ENCODE data around the gene URB1.

The URB1 gene

GRCh38 chr21:32338209-32338921 is 54.4 kb downstream of the URB1 start:
- DNase-seq, result no peak

- DNase-seq, result no peak
Measured at GRCh38 chr21:32337206-32337605, 55.6 kb downstream of the URB1 start.

GRCh38 chr21:32336711-32337110 is 56.1 kb downstream of the URB1 start:
- peak; percentile 21 for DNase-seq

- no peak for DNase-seq
Measured at GRCh38 chr21:32335601-32336575, 56.9 kb downstream of the URB1 start.

- DNase-seq, result no peak
Measured at GRCh38 chr21:32334980-32335531, 57.8 kb downstream of the URB1 start.

- DNase-seq, result no peak
Measured at GRCh38 chr21:32333953-32334673, 58.7 kb downstream of the URB1 start.

GRCh38 chr21:32332463-32332951 is 60.3 kb downstream of the URB1 start:
- DNase-seq, result no peak

GRCh38 chr21:32331444-32332305 is 61.1 kb downstream of the URB1 start:
- DNase-seq, result no peak

GRCh38 chr21:32330784-32331311 is 62.0 kb downstream of the URB1 start:
- DNase-seq, result no peak

GRCh38 chr21:32329776-32330175 is 63.0 kb downstream of the URB1 start:
- no peak for DNase-seq

- no peak for DNase-seq
Measured at GRCh38 chr21:32329331-32329730, 63.5 kb downstream of the URB1 start.

- no peak for DNase-seq
Measured at GRCh38 chr21:32328595-32328994, 64.2 kb downstream of the URB1 start.

- no peak for DNase-seq
Measured at GRCh38 chr21:32325706-32326105, 67.1 kb downstream of the URB1 start.

GRCh38 chr21:32322676-32323075 is 70.1 kb downstream of the URB1 start:
- DNase-seq, result no peak

- DNase-seq, result no peak
Measured at GRCh38 chr21:32322103-32322502, 70.7 kb downstream of the URB1 start.

GRCh38 chr21:32321480-32321879 is 71.3 kb downstream of the URB1 start:
- no peak for DNase-seq

- DNase-seq, result no peak
Measured at GRCh38 chr21:32320726-32321125, 72.1 kb downstream of the URB1 start.

- no peak for DNase-seq
Measured at GRCh38 chr21:32320059-32320458, 72.8 kb downstream of the URB1 start.

GRCh38 chr21:32319012-32319411 is 73.8 kb downstream of the URB1 start:
- no peak for DNase-seq

GRCh38 chr21:32317726-32318125 is 75.1 kb downstream of the URB1 start:
- no peak for DNase-seq

Measured in hematopoietic multipotent progenitor cell treated with erythropoietin and hydrocortisone succinate and interleukin-3 and kit ligand, for 6 days (in vitro differentiated cells).